GM23248 (cell line): ENCODE results near the gene LIN7A.

ENCODE experiments used
- EZH2 ChIP-seq: fragments of 200-600 bp; sonication (generic); IDR thresholded peaks from 2 replicates; pipeline ENCODE4 v1.6.1; 2018; ENCODE audit warnings: antibody characterized with exemption, mild to moderate bottlenecking; ENCODE audit not compliant: insufficient read depth, poor library complexity, severe bottlenecking
- EZH2phosphoT487 ChIP-seq: fragments of 200-600 bp; sonication (generic); IDR thresholded peaks from 2 replicates; pipeline ENCODE4 v1.6.1; 2018; ENCODE audit warnings: antibody characterized with exemption, moderate library complexity, mild to moderate bottlenecking, low read depth; ENCODE audit not compliant: insufficient read depth

- no peak for TF ChIP-seq EZH2
- TF ChIP-seq EZH2phosphoT487, result no peak
Measured at GRCh38 chr12:80766210-80766609, 171.5 kb downstream of the LIN7A start.
